ENCODE data around the gene MAP3K12.
"Not testable (repeated sequence)": the region's sequence is repeated elsewhere in the genome, so short reads cannot be mapped to it uniquely, and the experiment has no call there.

Gene MAP3K12

DNA sequence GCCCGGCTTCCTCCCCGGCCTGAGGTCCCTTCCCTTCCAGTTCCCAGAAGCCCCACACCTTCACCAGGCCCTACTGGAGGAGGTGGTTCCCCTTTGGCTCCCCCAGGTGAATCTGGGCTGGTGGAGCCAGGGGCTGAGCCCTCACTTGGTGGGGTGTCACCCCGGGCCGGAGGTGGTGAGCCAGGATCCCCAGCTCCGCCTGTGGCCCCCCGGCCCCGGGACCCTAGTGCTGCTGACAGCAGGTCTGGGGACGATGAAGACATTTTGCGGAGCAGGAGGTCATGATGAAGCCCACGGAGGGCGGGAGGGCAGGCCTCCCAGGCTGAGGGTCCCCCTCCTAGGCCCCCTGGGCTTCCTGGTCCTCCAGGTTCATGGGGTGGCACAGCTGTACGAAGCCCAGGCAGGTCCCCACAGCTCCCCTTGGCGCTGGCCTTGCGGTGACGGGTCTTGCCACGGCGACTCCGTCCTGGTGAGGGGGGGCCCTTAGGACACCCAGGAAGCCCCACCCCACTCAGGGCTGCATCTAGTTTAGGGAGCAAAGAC is 16.6 kb downstream of the MAP3K12 start:
- H3K4me3 ChIP-seq (ENCODE audit: low read length): no peak overlapping the region
- H3K9ac ChIP-seq (ENCODE audit: low read length): no peak overlapping the region
- no peaks in the 10 kb centered on the region for H3K4me1 ChIP-seq (ENCODE audit: control insufficient read depth, insufficient read depth, low read length)
- H3K36me3 ChIP-seq (ENCODE audit: control insufficient read depth, insufficient read depth, low read length): peaks cover 49% of the 10 kb centered on the region
- no peaks in the 10 kb centered on the region for H3K27me3 ChIP-seq (ENCODE audit: control insufficient read depth, insufficient read depth, low read length)
- H3K27ac ChIP-seq (ENCODE audit: low read depth, low read length): no peak overlapping the region

DNA sequence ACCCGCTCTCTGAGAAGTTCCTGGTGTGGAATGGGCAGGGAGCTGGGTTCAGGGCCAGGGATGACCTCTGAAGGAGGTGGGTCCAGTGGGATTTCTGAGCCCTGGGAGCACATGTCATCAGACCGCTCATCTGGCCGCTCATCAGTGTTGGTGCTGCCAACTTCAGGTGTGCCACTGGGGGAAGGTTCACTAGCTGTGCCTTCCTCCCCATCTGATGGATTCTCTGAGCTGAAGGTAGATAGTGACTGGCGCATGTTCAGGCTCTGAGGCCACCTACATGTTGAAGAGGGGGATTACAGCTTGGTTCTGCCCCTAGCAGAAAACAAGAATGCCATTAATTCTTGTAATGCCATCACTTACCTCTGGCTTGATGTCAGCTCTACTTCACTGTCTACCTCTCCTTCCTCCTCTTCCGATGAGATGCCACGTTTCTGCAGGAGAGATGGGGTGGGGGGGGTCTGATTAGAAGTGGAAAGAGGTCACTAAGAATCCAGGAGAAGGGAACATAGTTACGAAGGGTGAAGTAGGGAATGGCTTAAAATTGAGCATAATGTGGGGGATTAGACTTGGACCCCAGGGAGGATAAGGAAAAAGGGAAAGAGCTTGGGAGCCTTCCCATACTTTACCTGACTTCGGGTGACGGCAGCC is 17.2 kb downstream of the MAP3K12 start:
- Histone ChIP-seq H3K36me3 (ENCODE audit: control insufficient read depth, insufficient read depth, low read length) (peaks cover 49% of the 10 kb centered on the region), H3K9ac (ENCODE audit: low read length) (no peak overlapping the region), H3K27me3 (ENCODE audit: control insufficient read depth, insufficient read depth, low read length) (no peaks in the 10 kb centered on the region), H3K4me1 (ENCODE audit: control insufficient read depth, insufficient read depth, low read length) (no peaks in the 10 kb centered on the region), H3K4me3 (ENCODE audit: low read length) (no peak overlapping the region), H3K27ac (ENCODE audit: low read depth, low read length) (no peak overlapping the region)

DNA sequence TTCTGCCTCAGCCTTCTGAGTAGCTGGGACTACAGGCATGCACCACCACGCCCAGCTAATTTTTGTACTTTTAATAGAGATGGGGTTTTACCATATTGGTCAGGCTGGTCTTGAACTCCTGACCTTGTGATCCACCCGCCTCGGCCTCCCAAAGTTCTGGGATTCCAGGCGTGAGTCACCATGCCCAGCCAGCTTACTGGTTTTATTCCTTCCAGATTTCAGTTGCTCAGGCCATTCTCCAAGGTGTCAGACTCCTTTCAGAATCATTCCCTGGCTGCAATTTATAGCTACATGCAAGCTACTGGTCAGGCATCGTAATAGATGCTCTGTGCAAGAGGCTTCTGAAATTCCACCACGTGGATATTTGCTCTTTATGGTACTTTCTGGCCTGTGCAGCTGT is 17.8 kb downstream of the MAP3K12 start:
- not testable (repeated sequence) for H3K9ac ChIP-seq (ENCODE audit: low read length); H3K4me3 ChIP-seq (ENCODE audit: low read length); H3K4me1 ChIP-seq (ENCODE audit: control insufficient read depth, insufficient read depth, low read length); H3K27me3 ChIP-seq (ENCODE audit: control insufficient read depth, insufficient read depth, low read length); H3K27ac ChIP-seq (ENCODE audit: low read depth, low read length)
- H3K36me3 ChIP-seq (ENCODE audit: control insufficient read depth, insufficient read depth, low read length): peaks cover 49% of the 10 kb centered on the region

DNA sequence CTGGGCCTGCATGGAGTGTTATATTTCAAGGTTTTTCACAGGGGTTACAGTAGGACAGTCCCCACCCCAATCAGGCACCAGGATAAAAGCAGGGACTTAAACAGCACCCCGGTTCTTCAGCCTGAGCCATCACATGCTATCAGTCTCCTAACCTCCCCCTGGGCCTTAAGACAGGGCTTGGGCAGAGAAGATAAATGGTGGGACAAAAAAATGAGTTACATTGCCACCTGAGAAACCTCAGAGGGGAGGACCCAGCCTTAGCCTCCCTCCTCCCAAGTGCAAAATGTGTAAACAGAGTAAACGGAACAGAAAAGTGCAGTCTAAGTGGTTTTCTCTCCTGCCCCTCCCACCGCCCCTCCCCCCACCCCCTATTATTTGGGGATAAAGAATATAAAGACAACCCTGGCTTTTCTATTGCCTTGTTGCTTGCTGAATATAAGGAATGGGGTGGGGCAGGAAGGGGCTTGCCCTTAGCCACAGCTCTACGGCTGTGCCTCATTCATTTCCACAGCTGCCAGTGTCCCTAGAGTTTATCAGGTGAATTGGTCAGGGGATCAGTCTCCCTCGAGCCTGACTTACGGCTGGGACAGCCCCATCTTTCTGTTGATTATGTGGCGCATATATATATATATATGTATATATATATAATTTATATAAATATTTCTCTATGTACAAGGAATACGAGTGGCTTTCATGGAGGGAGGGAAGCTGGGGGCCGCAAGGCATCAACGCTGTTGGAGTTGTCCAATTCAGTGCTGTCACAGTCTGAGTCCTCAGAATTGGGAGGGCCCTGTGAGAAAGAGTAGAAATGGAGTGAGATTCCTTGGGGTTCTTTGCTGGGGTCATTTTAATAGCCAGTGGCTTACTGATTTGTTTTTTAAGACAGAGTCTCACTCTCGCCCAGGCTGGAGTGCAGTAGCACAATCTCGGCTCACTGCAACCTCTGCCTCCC is 18.5 kb downstream of the MAP3K12 start:
- no peak overlapping the region for H3K27ac ChIP-seq (ENCODE audit: low read depth, low read length)
- no peaks in the 10 kb centered on the region for H3K4me1 ChIP-seq (ENCODE audit: control insufficient read depth, insufficient read depth, low read length)
- no peak overlapping the region for H3K9ac ChIP-seq (ENCODE audit: low read length)
- no peak overlapping the region for H3K4me3 ChIP-seq (ENCODE audit: low read length)
- H3K27me3 ChIP-seq (ENCODE audit: control insufficient read depth, insufficient read depth, low read length): no peaks in the 10 kb centered on the region
- H3K36me3 ChIP-seq (ENCODE audit: control insufficient read depth, insufficient read depth, low read length): peaks cover 54% of the 10 kb centered on the region

DNA sequence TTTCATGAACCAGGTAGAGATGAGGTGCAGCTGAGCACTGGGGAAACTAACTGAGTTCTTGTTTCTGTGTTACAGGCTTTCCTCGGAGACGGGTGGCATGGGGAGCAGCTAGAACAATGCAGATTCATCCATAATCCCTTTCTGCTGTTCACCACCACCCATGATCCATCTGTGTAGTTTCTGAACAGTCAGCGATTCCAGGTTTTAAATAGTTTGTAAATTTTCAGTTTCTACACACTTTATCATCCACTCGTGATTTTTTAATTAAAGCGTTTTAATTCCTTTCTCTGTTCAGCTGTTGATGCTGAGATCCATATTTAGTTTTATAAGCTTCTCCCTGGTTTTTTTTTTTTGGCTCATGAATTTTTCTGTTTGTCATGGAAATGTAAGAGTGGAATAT is 19.9 kb downstream of the MAP3K12 start:
- Histone ChIP-seq H3K9ac (ENCODE audit: low read length) (no peak overlapping the region), H3K4me1 (ENCODE audit: control insufficient read depth, insufficient read depth, low read length) (no peaks in the 10 kb centered on the region), H3K36me3 (ENCODE audit: control insufficient read depth, insufficient read depth, low read length) (peaks cover 55% of the 10 kb centered on the region), H3K4me3 (ENCODE audit: low read length) (no peak overlapping the region), H3K27me3 (ENCODE audit: control insufficient read depth, insufficient read depth, low read length) (no peaks in the 10 kb centered on the region), H3K27ac (ENCODE audit: low read depth, low read length) (no peak overlapping the region)

DNA sequence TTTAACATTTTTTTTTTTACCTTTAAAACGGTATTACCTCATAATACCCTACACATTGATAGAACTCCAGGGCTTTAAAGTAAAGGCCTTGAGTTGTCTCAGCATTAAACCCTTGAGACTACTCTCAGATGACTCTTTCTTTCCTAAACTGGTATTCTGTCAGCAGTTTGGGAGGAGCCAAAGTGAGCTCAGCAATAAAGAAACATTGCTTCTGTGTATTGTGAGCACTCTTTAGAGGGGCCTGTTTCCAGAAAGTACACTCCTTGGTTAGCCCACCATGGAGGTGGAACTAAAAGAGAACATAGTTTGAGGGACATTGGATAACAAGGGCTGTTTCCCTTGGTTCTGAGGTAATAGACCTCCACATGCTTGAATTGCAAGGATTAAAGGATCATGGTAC is 20.4 kb downstream of the MAP3K12 start:
- Histone ChIP-seq H3K27me3 (ENCODE audit: control insufficient read depth, insufficient read depth, low read length) (no peaks in the 10 kb centered on the region), H3K27ac (ENCODE audit: low read depth, low read length) (no peak overlapping the region), H3K36me3 (ENCODE audit: control insufficient read depth, insufficient read depth, low read length) (peaks cover 59% of the 10 kb centered on the region), H3K4me3 (ENCODE audit: low read length) (no peak overlapping the region), H3K9ac (ENCODE audit: low read length) (no peak overlapping the region), H3K4me1 (ENCODE audit: control insufficient read depth, insufficient read depth, low read length) (no peaks in the 10 kb centered on the region)

DNA sequence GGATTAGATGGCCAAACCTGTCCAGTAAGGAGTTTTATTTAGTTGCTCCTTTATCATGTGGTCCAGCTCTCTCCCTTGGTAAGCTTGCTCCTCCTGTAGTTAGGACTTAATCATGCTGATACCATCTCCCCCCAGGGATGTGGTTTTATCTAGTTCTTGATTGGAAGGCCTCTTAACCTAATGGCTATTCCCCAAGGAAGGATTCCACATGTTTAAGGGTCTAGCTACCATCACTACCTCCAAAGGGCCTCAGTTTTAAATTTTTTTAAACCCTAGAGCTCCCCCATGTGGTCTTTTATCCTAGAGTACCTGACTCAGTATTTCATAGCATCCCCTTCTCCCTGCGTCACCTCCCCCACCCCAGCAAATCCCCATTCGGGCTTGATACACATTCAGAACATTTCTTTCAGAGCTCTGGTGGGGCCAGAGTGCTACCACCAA is 22.5 kb downstream of the MAP3K12 start:
- Histone ChIP-seq H3K4me1 (ENCODE audit: control insufficient read depth, insufficient read depth, low read length) (no peaks in the 10 kb centered on the region), H3K4me3 (ENCODE audit: low read length) (no peak overlapping the region), H3K36me3 (ENCODE audit: control insufficient read depth, insufficient read depth, low read length) (peaks cover 55% of the 10 kb centered on the region), H3K27me3 (ENCODE audit: control insufficient read depth, insufficient read depth, low read length) (no peaks in the 10 kb centered on the region), H3K27ac (ENCODE audit: low read depth, low read length) (no peak overlapping the region), H3K9ac (ENCODE audit: low read length) (no peak overlapping the region)

DNA sequence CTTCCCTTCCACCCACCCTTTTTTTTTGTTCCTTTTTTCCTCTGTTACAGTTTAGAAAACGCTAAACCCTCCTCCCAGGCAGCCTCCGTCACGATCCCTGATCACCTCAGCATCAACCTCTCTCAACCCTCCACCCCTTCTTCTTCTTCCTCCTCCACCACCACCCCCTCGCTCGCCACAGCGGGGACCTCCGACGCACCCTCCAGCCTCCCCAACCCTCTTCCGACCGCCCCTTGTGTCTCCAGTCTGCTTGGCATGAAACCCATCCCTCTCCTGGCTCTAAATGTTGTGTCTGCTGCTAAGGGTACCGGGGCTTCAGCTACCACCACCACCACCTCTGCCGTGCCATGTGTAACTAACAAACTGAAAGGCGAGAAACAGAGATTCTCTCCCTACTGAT is 24.4 kb downstream of the MAP3K12 start:
- H3K27me3 ChIP-seq (ENCODE audit: control insufficient read depth, insufficient read depth, low read length): no peaks in the 10 kb centered on the region
- no peaks in the 10 kb centered on the region for H3K4me1 ChIP-seq (ENCODE audit: control insufficient read depth, insufficient read depth, low read length)
- no peak overlapping the region for H3K4me3 ChIP-seq (ENCODE audit: low read length)
- no peak overlapping the region for H3K9ac ChIP-seq (ENCODE audit: low read length)
- no peak overlapping the region for H3K27ac ChIP-seq (ENCODE audit: low read depth, low read length)
- H3K36me3 ChIP-seq (ENCODE audit: control insufficient read depth, insufficient read depth, low read length): peaks cover 51% of the 10 kb centered on the region

DNA sequence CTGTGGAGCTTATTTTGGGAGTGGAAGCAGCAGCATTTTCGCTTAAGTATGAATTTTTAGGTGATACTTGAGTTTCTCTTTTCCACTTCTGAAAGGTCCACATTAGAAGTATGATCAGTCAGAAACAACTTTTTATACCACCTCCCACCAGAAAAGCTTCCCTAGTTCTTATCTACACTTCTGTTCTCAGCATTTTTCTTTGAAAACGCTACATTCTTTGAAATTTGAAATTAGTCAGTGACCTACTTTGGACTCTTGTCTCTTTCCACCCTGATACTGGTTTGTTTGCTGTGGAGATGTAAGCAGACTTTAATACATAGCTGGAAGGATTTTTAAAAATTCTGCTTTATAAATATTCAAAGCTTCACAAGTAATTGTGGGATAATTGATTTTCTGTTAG is 25.2 kb downstream of the MAP3K12 start:
- Histone ChIP-seq H3K4me3 (ENCODE audit: low read length) (no peak overlapping the region), H3K9ac (ENCODE audit: low read length) (no peak overlapping the region), H3K4me1 (ENCODE audit: control insufficient read depth, insufficient read depth, low read length) (no peaks in the 10 kb centered on the region), H3K27me3 (ENCODE audit: control insufficient read depth, insufficient read depth, low read length) (no peaks in the 10 kb centered on the region), H3K36me3 (ENCODE audit: control insufficient read depth, insufficient read depth, low read length) (peaks cover 52% of the 10 kb centered on the region), H3K27ac (ENCODE audit: low read depth, low read length) (no peak overlapping the region)

DNA sequence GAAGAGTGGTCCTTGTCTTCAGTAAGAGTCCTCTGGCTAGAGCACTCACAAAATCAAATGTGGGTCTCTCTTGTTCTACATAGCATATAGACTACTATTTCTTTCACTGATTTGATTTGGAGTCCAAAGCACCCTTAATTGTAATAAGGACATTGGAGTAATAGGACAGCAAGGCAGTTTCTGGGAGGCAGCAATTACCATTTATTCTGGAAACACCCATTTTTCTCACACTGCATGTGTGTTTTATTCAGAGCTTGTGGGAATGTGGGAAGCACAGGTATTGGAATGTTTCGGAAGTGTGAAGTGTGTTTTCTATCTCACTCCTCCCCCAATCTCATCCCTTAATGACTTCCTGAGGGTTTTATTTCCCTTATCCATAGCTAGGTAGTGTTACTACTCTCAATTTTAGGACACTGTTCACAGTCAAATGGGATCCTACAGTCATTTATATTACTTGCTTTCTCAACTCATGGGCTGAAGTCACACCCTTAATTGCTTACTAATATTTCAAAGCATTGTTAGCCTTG is 27.1 kb downstream of the MAP3K12 start:
- H3K9ac ChIP-seq (ENCODE audit: low read length): no peak overlapping the region
- H3K36me3 ChIP-seq (ENCODE audit: control insufficient read depth, insufficient read depth, low read length): peaks cover 60% of the 10 kb centered on the region
- no peaks in the 10 kb centered on the region for H3K27me3 ChIP-seq (ENCODE audit: control insufficient read depth, insufficient read depth, low read length)
- no peaks in the 10 kb centered on the region for H3K4me1 ChIP-seq (ENCODE audit: control insufficient read depth, insufficient read depth, low read length)
- H3K27ac ChIP-seq (ENCODE audit: low read depth, low read length): no peak overlapping the region
- no peak overlapping the region for H3K4me3 ChIP-seq (ENCODE audit: low read length)

DNA sequence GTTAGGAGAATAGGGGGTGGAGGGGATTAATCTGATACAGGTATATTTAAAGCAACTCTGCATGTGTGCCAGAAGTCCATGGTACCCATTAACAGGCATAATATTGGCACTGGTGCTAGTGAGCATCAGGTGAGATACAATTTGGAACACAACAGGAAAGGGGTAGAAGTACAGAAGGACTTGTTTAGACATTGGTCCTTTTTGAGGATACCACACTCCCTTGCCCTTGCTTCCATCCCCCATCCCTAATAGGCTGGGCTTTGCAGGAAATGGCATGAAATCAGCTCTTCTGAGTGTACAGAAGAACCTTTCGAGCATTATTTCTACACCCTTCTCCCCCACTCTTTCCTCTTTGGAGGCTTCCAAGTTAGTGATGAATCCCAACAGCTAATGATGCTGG is 31.0 kb downstream of the MAP3K12 start:
- Histone ChIP-seq H3K27ac (ENCODE audit: low read depth, low read length) (no peak overlapping the region), H3K27me3 (ENCODE audit: control insufficient read depth, insufficient read depth, low read length) (no peaks in the 10 kb centered on the region), H3K4me1 (ENCODE audit: control insufficient read depth, insufficient read depth, low read length) (no peaks in the 10 kb centered on the region), H3K4me3 (ENCODE audit: low read length) (no peak overlapping the region), H3K9ac (ENCODE audit: low read length) (no peak overlapping the region), H3K36me3 (ENCODE audit: control insufficient read depth, insufficient read depth, low read length) (peaks cover 70% of the 10 kb centered on the region)

DNA sequence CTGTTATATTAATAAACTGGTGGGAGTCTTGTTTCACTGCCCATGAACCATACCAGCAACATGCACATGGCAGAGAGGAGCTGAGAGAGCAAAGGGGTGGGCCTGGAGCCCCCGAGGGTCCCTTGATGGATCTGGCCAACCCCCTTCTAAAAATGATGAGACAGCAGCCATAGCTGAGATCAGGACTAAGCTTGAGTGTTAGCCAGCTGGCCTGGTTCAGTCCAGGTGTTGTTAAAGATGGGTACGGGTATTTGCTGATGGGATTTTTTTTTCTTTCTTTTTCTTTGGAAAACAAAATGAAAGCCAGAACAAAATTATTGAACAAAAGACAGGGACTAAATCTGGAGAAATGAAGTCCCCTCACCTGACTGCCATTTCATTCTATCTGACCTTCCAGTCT is 31.4 kb downstream of the MAP3K12 start:
- H3K4me1 ChIP-seq (ENCODE audit: control insufficient read depth, insufficient read depth, low read length): no peaks in the 10 kb centered on the region
- no peak overlapping the region for H3K27ac ChIP-seq (ENCODE audit: low read depth, low read length)

More for the DNA sequence above, 31.4 kb downstream of the MAP3K12 start:
- H3K4me3 ChIP-seq (ENCODE audit: low read length): no peak overlapping the region
- H3K9ac ChIP-seq (ENCODE audit: low read length): no peak overlapping the region
- no peaks in the 10 kb centered on the region for H3K27me3 ChIP-seq (ENCODE audit: control insufficient read depth, insufficient read depth, low read length)
- H3K36me3 ChIP-seq (ENCODE audit: control insufficient read depth, insufficient read depth, low read length): peaks cover 74% of the 10 kb centered on the region

Measured in rectal smooth muscle tissue (tissue), 1 donor.